ENCODE data around the gene SPSB4. TPM values are rescaled to one million over a fixed set of nuclear protein-coding genes. Genes with fewer than 3 reads are reported as not detected.
"Not testable (repeated sequence)": the region's sequence is repeated elsewhere in the genome, so short reads cannot be mapped to it uniquely, and the experiment has no call there.

Gene SPSB4
- total RNA-seq, 6 experiments from 2014 or later, result 0.62 to 1.0 (median 0.98) TPM; not detected in 3

- Histone ChIP-seq H3K27ac (no peak overlapping the region), H3K27me3 (peaks cover 0 to 14% of the 10 kb centered on the region in 2 donors), H3K9me3 (no peaks in the 10 kb centered on the region), H3K4me1 (no peaks in the 10 kb centered on the region), H3K4me3 (no peak overlapping the region), H3K36me3 (no peaks in the 10 kb centered on the region)
- DNase-seq (no peak), ATAC-seq (no peak)
- no peak for TF ChIP-seq POLR2A (IDR thresholded peaks at IDR 0.05)
- TF ChIP-seq, protein P1, sequence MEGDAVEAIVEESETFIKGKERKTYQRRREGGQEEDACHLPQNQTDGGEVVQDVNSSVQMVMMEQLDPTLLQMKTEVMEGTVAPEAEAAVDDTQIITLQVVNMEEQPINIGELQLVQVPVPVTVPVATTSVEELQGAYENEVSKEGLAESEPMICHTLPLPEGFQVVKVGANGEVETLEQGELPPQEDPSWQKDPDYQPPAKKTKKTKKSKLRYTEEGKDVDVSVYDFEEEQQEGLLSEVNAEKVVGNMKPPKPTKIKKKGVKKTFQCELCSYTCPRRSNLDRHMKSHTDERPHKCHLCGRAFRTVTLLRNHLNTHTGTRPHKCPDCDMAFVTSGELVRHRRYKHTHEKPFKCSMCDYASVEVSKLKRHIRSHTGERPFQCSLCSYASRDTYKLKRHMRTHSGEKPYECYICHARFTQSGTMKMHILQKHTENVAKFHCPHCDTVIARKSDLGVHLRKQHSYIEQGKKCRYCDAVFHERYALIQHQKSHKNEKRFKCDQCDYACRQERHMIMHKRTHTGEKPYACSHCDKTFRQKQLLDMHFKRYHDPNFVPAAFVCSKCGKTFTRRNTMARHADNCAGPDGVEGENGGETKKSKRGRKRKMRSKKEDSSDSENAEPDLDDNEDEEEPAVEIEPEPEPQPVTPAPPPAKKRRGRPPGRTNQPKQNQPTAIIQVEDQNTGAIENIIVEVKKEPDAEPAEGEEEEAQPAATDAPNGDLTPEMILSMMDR (IDR thresholded peaks at IDR 0.05), result no peak
- intact Hi-C loops (cut with DNase I), result loop anchor here in 1 of 2 donors (10.0 kb wide), 1 partner anchor 183 kb away; no protein-coding TSS in a partner anchor
- 32% methylated on average over 4 of the region's 4 CpGs for WGBS (ENCODE audit: insufficient coverage, low coverage, low lambda C conversion rate, missing lambda C conversion rate)
Measured at GRCh38 chr3:141011997-141012262, 39.2 kb upstream of the SPSB4 start.

- Histone ChIP-seq H3K27me3 (peaks cover 0 to 14% of the 10 kb centered on the region in 2 donors), H3K9me3 (no peaks in the 10 kb centered on the region), H3K36me3 (no peaks in the 10 kb centered on the region), H3K4me1 (no peaks in the 10 kb centered on the region), H3K27ac (no peak overlapping the region), H3K4me3 (no peak overlapping the region)
- no peak for ATAC-seq
- intact Hi-C loops (cut with DNase I), result loop anchor here in 1 of 2 donors (10.0 kb wide), 1 partner anchor 182 kb away; no protein-coding TSS in a partner anchor
- TF ChIP-seq POLR2A (IDR thresholded peaks at IDR 0.05), result no peak
- TF ChIP-seq, protein P1 (IDR thresholded peaks at IDR 0.05), result no peak
- no peak for DNase-seq
- WGBS (ENCODE audit: insufficient coverage, low coverage, low lambda C conversion rate, missing lambda C conversion rate), result 69% methylated on average over 2 of the region's 2 CpGs
Measured at GRCh38 chr3:141012571-141012970, 38.6 kb upstream of the SPSB4 start.

GRCh38 chr3:141015481-141015880, 35.7 kb upstream of the SPSB4 start:
- TF ChIP-seq POLR2A (IDR thresholded peaks at IDR 0.05), result no peak
- TF ChIP-seq, protein P1 (IDR thresholded peaks at IDR 0.05), result no peak

DNA sequence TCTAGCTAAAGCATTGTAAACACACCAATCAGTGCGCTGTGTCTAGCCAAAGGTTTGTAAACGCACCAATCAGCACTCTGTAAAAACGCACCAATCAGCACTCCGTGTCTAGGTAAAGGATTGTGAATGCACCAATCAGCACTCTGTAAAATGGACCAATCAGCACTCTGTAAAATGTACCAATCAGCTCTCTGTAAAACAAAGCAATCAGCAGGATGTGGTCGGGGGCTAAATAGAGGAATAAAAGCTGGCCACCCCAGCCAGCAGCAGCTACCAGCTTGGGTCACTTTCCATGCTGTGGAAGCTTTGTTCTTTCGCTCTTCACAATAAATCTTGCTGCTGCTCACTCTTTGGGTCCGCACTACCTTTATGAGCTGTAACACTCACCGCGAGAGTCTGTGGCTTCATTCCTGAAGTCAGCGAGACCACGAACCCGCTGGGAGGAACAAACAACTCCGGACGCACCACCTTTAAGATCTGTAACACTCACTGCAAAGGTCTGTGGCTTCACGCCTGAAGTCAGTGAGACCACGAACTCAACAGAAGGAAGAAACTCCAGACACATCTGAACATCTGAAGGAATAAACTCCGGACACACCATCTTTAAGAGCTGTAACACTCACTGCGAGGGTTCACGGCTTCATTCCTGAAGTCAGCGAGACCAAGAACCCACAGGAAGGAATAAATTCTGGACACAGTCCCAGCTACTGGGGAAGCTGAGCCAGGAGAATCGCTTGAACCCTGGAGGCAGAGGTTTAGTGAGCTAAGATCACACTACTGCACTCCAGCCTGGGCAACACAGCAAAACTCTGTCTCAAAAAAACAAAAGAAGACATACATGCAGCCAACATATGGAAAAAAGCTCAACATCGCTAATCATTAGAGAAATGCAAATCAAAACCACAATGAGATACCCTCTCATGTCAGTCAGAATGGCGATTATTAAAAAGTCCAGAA, 33.5 kb upstream of the SPSB4 start:
- H3K4me3 ChIP-seq, H3K9me3 ChIP-seq, DNase-seq, H3K27ac ChIP-seq, ATAC-seq, H3K4me1 ChIP-seq, H3K27me3 ChIP-seq, H3K36me3 ChIP-seq: not testable (repeated sequence)
- intact Hi-C loops (cut with DNase I), result loop anchor here in 1 of 2 donors (10.0 kb wide), 1 partner anchor 177 kb away; no protein-coding TSS in a partner anchor
- 65% methylated on average over 19 of the region's 23 CpGs for WGBS (ENCODE audit: insufficient coverage, low coverage, low lambda C conversion rate, missing lambda C conversion rate)

More at GRCh38 chr3:141015481-141015880, 35.7 kb upstream of the SPSB4 start:
- DNase-seq (no peak), ATAC-seq (no peak)
- peaks cover 0 to 7% of the 10 kb centered on the region in 2 donors for H3K27me3 ChIP-seq
- WGBS (ENCODE audit: insufficient coverage, low coverage, low lambda C conversion rate, missing lambda C conversion rate), result 84% methylated on average over 3 of the region's 3 CpGs
- no peaks in the 10 kb centered on the region for H3K4me1 ChIP-seq
- no peak overlapping the region for H3K4me3 ChIP-seq
- no peak overlapping the region for H3K27ac ChIP-seq
- H3K36me3 ChIP-seq, result no peaks in the 10 kb centered on the region
- intact Hi-C loops (cut with DNase I), result loop anchor here in 1 of 2 donors (10.0 kb wide), 1 partner anchor 179 kb away; no protein-coding TSS in a partner anchor
- no peaks in the 10 kb centered on the region for H3K9me3 ChIP-seq

DNA sequence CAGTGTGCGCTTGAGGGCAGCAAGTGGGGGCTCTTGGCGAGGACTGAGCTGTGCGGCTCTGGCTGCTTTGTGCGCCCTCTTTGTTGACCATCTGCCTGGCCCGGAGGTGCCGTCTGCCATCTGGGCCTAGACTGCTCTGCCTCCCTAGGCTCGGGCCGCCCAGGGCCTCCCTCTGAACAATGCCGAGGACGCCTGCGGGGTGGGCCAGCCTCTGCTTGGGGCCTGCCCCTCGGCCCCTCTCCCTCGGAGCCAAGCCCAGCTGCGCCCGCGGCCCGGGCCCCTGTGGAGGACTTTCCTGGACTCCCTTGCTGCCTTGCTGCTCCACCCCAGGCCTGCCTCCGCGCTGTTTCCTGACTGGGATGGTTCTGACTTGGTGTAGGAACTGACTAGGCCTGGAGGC, 31.9 kb upstream of the SPSB4 start:
- TF ChIP-seq, protein P1 (IDR thresholded peaks at IDR 0.05), result no peak
- TF ChIP-seq POLR2A (IDR thresholded peaks at IDR 0.05), result no peak
- no peak for DNase-seq
- no CpG with 5 or more reads among the region's 19 CpGs for WGBS (ENCODE audit: insufficient coverage, low coverage, low lambda C conversion rate, missing lambda C conversion rate)
- Histone ChIP-seq H3K36me3 (no peaks in the 10 kb centered on the region), H3K9me3 (no peaks in the 10 kb centered on the region), H3K27me3 (no peaks in the 10 kb centered on the region), H3K4me1 (no peaks in the 10 kb centered on the region), H3K4me3 (no peak overlapping the region), H3K27ac (no peak overlapping the region)
- intact Hi-C loops (cut with DNase I), result loop anchor here in 1 of 2 donors (10.0 kb wide), 1 partner anchor 176 kb away; no protein-coding TSS in a partner anchor
- ATAC-seq, result peak in 1 of 4 donors; percentile 52
